Stimulated activated CD8-positive, alpha-beta memory T cell treated with anti-CD3 and anti-CD28 coated beads, Interleukin-15, amount 100 ng/mL, for 4 hours (primary cell): Measurements from ENCODE around the gene ERC2.

Source experiments
- DNase-seq, 2 donors: peaks; one replicate each; pipeline ENCODE4 v3.0.0-alpha.2; 2020; ENCODE audit warnings: low read depth in 2 of 2

The ERC2 gene

GRCh38 chr3:56366641-56367162 is 101.6 kb downstream of the ERC2 start:
- no peak for DNase-seq

DNA sequence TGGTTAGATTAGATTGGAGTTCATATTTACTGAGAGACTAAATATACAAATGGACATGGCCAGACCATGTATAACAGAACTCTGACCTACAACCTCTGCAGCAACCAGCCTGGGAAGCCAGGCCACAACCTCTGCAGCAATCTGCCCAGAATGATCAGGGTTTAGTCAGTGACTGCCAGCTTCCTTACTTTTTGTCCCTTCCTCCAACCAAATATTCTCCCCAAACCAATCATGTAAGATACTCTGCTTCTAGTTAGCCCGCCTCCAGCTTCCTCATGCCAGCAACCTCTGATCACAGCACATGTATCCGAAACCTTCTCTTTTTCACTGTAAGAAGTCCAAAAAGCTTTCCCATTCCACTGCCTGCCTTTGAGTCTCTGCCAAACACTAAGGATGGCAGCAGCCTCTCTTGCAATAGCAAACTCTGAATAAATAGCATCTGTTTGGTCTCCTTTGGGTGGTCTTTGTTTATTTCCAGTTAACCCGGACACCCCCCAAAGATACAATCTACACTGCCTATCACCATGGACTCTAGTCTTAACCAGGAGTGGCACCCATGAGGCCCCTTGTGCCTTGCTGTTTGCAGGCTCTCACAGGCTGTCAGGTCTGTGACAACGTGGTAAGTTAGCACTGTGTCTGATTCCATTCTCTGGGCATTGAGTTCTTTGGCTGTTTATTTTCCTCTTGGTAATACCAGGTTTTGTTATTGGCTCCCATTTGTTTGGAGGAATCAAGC is 102.2 kb downstream of the ERC2 start:
- no peak for DNase-seq

DNA sequence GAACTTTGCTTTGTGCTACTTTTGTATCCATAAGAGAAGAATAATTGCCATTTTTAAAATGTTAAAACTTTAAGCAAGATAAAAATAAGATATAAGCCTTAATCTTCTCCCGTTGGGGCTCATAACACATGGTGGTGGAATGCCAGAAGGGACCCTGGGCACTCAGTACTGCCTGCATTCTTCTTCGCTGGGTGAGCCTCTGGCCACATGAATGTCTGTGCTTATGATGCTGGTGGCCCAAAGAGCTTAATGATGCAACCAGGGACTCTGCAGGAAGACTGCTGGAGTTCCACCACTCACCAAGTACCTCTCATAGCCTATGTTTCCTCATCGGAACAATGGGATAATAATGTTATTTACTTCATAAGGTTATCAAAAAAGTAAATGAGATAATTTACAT is 103.6 kb downstream of the ERC2 start:
- no peak for DNase-seq

- DNase-seq, result no peak
Measured at GRCh38 chr3:56363720-56364119, 104.5 kb downstream of the ERC2 start.

- DNase-seq, result no peak
Measured at GRCh38 chr3:56361731-56362130, 106.5 kb downstream of the ERC2 start.

DNA sequence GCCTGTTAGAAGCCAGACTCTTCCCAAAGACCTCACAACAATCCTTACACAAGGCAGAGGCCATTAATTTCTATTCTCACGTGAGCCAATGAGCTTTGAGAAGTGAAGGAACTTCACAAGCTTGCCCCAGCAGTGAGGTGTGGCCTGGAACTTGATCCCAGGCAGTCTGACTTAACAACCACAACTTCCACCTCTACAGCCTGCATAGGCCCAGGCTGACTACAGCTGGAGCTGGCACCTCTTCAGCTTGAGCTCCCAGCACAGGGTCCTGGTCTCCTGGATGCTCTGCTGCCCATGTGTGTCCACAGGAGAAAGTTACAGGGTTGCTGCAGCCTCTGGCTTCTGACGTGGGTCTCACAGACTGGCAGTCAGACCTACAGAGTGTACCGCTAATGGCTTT is 111.0 kb downstream of the ERC2 start:
- no peak for DNase-seq

GRCh38 chr3:56356808-56357207 is 111.5 kb downstream of the ERC2 start:
- no peak for DNase-seq

GRCh38 chr3:56355570-56356185 is 112.6 kb downstream of the ERC2 start:
- no peak for DNase-seq

- no peak for DNase-seq
Measured at GRCh38 chr3:56351537-56351936, 116.7 kb downstream of the ERC2 start.

- no peak for DNase-seq
Measured at GRCh38 chr3:56347219-56347871, 120.9 kb downstream of the ERC2 start.

DNA sequence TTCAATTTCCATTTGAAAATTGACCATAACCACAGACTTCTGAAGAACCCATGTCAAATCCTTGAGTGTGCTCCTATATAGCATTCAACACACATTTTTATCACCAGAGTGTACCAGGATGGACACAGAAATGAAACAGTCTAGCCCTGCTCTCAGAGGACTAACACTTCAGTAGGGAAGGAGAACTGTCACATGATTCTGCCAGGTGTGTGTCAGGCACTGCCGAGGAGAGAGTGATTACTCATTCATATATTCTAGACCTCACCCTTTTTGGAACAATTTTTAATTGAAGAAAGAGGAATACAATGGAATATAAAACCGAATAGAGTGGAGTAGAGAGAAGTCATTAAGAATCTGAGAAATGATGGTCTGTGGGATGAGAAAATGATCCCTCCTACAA is 125.8 kb downstream of the ERC2 start:
- no peak for DNase-seq

DNA sequence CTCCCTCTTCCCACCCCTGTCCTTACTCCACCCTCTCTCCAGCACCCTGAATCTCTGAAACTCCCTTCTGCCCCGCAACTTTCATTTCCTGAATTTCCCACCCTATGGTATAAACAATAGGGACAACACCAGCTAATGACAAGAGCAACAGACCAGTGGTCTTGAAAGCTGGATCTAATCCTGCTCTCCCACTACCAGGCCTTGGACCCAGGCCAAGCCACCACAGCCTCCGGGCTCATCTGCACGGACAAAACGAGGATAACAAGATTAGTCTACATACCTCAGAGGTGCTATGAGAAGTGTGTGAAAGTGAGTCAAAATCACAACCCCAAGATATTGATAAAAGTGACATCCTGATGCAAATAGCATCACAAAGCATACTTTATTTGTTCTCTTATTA is 128.6 kb downstream of the ERC2 start:
- DNase-seq, result no peak

GRCh38 chr3:56339244-56339643 is 129.0 kb downstream of the ERC2 start:
- no peak for DNase-seq

DNA sequence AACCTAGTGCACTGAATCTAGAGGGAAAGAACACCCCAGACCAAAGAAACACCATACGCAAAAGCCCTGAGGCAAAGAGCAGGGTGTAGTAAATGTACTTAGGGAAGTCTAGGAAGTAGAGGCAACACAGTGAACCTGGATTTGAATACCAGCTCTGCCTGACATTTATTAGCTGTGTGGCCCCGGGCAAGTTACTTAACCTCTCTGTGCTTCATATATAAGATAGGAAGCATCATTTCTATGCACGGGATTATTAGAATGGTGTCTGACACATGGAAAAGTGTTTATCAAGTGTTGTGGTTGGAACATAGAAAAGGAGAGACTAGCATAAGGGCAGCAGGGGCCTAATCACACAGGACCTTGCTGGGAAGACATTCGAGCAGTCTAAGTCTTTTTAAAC is 132.2 kb downstream of the ERC2 start:
- DNase-seq, result no peak

GRCh38 chr3:56324473-56324872 is 143.8 kb downstream of the ERC2 start:
- DNase-seq, result no peak

- no peak for DNase-seq
Measured at GRCh38 chr3:56323986-56324420, 144.3 kb downstream of the ERC2 start.

GRCh38 chr3:56322862-56323261 is 145.4 kb downstream of the ERC2 start:
- DNase-seq, result no peak

DNA sequence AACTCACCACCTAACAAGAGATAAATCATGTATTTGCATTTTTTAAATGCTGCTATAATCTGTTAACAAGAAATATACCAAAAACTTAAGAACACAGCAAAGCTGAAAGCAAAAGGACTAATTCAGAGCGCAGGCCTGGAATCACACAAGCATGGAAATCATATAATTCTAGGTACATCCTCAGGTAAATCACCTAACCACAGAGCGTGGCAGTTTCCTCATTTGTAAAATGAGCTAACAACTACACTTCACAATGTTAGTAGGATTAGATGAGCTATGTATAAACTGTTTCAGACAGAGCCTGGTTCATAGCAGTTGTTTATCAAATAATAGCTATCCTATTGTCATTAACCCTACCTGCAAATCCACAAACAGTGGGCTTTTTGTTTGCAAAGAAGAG is 146.4 kb downstream of the ERC2 start:
- no peak for DNase-seq

- DNase-seq, result no peak
Measured at GRCh38 chr3:56321383-56321782, 146.9 kb downstream of the ERC2 start.

DNA sequence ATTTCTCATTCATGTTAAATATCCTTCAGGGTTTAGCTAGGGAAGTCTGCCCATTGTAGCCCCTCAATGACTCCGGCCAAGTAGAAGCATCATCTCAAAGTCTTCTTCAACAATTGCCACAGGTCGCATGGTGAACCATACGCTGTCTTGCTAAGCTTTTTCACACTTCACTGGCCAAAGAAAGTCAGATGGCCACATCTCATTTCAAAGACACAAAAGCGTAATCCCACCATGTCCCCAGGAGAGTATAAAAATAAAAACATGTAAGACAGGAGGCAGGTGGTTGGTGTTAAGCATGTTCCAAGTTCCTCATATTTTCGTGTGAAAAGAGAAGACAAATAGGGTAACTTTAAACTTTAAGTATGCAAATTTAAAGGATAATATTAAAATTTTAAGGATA is 147.4 kb downstream of the ERC2 start:
- DNase-seq, result no peak

- DNase-seq, result no peak
Measured at GRCh38 chr3:56318891-56319290, 149.4 kb downstream of the ERC2 start.

DNA sequence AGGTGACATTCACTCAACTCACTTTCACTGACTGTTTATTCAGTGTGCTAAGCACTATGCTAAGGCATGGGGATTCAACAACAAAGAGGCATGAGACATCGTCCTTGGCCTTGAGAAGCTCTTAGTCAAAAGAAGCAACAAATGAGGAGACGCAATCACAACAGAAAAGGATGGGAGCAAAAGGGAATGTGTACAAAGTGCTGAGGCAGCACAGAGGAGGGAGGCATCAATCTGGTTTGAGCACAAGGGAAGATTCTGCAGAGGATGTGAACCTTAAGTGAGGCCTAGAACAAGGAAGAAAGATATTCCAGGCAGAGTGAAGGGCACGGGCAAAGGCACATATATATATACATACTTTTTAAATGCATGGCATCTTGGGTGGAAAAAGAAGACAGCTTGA is 151.3 kb downstream of the ERC2 start:
- no peak for DNase-seq

- DNase-seq, result no peak
Measured at GRCh38 chr3:56314842-56315241, 153.4 kb downstream of the ERC2 start.
